Hepatocyte (in vitro differentiated cells): ENCODE data around the gene WASF3. TPM values are rescaled to one million over a fixed set of nuclear protein-coding genes. Genes with fewer than 3 reads are reported as not detected.

ENCODE experiments used
- DNase-seq: peaks from one replicate; pipeline ENCODE4 v3.0.0-alpha.2; 2016; ENCODE audit warnings: low spot score
- H2AFZ ChIP-seq: fragments of 200-600 bp; sonication (generic); 2 replicates; pipeline ENCODE4 v1.6.0; 2016; ENCODE audit warnings: antibody characterized with exemption, mild to moderate bottlenecking
- H3K27ac ChIP-seq: fragments of 200-600 bp; sonication (generic); 2 replicates; pipeline ENCODE4 v1.5.1; 2016; ENCODE audit warnings: mild to moderate bottlenecking
- H3K27me3 ChIP-seq: fragments of 200-600 bp; sonication (generic); 2 replicates; pipeline ENCODE4 v1.6.1; 2016
- H3K36me3 ChIP-seq: fragments of 200-600 bp; sonication (generic); replicated peaks from 2 replicates; pipeline ENCODE4 v1.5.1; 2016; ENCODE audit warnings: low read depth; ENCODE audit not compliant: insufficient read depth
- H3K4me1 ChIP-seq: fragments of 200-600 bp; sonication (generic); 2 replicates; pipeline ENCODE4 v1.5.1; 2016; ENCODE audit warnings: mild to moderate bottlenecking, moderate library complexity; ENCODE audit not compliant: insufficient read depth
- H3K4me2 ChIP-seq: fragments of 200-600 bp; sonication (generic); 2 replicates; pipeline ENCODE4 v1.6.0; 2016
- H3K4me3 ChIP-seq: fragments of 200-600 bp; sonication (generic); 2 replicates; pipeline ENCODE4 v1.5.1; 2016; ENCODE audit warnings: mild to moderate bottlenecking
- H3K79me2 ChIP-seq: fragments of 200-600 bp; sonication (generic); 2 replicates; pipeline ENCODE4 v1.6.0; 2017; ENCODE audit warnings: mild to moderate bottlenecking
- H3K9me2 ChIP-seq: fragments of 200-600 bp; sonication (generic); replicated peaks from 2 replicates; pipeline ENCODE4 v1.6.0; 2017; ENCODE audit warnings: mild to moderate bottlenecking; ENCODE audit not compliant: insufficient read depth
- H3K9me3 ChIP-seq: fragments of 200-600 bp; sonication (generic); 2 replicates; pipeline ENCODE4 v1.5.1; 2016; ENCODE audit warnings: low read depth, mild to moderate bottlenecking
- H4K20me1 ChIP-seq: fragments of 200-600 bp; sonication (generic); 2 replicates; pipeline ENCODE4 v1.6.0; 2016; ENCODE audit warnings: mild to moderate bottlenecking; ENCODE audit not compliant: insufficient read depth, poor library complexity, severe bottlenecking
- CTCF ChIP-seq: fragments of 200-600 bp; sonication (generic); IDR thresholded peaks from 2 replicates; pipeline ENCODE4 v1.5.1; 2016; ENCODE audit warnings: antibody characterized with exemption, mild to moderate bottlenecking; ENCODE audit not compliant: poor library complexity
- EZH2 ChIP-seq: fragments of 200-600 bp; sonication (generic); IDR thresholded peaks from 2 replicates; pipeline ENCODE4 v1.6.1; 2016; ENCODE audit warnings: antibody characterized with exemption, mild to moderate bottlenecking, borderline replicate concordance
- EZH2phosphoT487 ChIP-seq: fragments of 200-600 bp; sonication (generic); IDR thresholded peaks from one replicate; pipeline ENCODE4 v1.6.1; 2018; ENCODE audit warnings: antibody characterized with exemption, mild to moderate bottlenecking, low read depth, moderate library complexity; ENCODE audit not compliant: unreplicated experiment, severe bottlenecking
- WGBS: methylation state at CpG from one replicate; pipeline ENCODE4 v1.1.6; 2016; ENCODE audit warnings: low lambda C conversion rate; ENCODE audit errors: missing lambda C conversion rate; 5-methylcytosine and 5-hydroxymethylcytosine counted together
- polyA plus RNA-seq: library from polyadenylated mRNA; unstranded; fragments of >200 nt; fragmentation: Nextera tagmentation; extraction: Ambion mirVana; gene quantifications from 2 replicates; pipeline ENCODE4 v1.2.1, GENCODE V29; 2016
- total RNA-seq: library from RNA; depleted of rRNA; stranded (reverse); fragments of >200 nt; gene quantifications from 2 replicates; pipeline ENCODE4 v1.2.3, GENCODE V29; 2014

WASF3 gene
- total and polyA plus RNA-seq, 2 experiments from 2014 or later = 10.4 to 17.8 TPM

- 78% methylated on average over 4 of the region's 4 CpGs for WGBS
- no peaks in the 10 kb centered on the region for H3K9me3 ChIP-seq
- no peaks in the 10 kb centered on the region for H3K36me3 ChIP-seq
- TF ChIP-seq CTCF = no peak
- no peak for TF ChIP-seq EZH2phosphoT487
- no peak for TF ChIP-seq EZH2
- no peaks in the 10 kb centered on the region for H3K27me3 ChIP-seq
- no peak overlapping the region for H3K4me2 ChIP-seq
- H4K20me1 ChIP-seq = no peaks in the 10 kb centered on the region
- no peaks in the 10 kb centered on the region for H3K79me2 ChIP-seq
- H3K9me2 ChIP-seq = no peaks in the 10 kb centered on the region
- no peak overlapping the region for H3K27ac ChIP-seq
- H3K4me3 ChIP-seq = no peak overlapping the region
- DNase-seq = no peak
- H2AFZ ChIP-seq = no peak overlapping the region
- H3K4me1 ChIP-seq = no peaks in the 10 kb centered on the region
These were observed 153.7 kb downstream of the WASF3 start for GRCh38 chr13:26711211-26711610.

- Histone ChIP-seq H3K36me3 (no peaks in the 10 kb centered on the region), H3K4me2 (no peak overlapping the region), H3K4me3 (no peak overlapping the region), H3K4me1 (no peaks in the 10 kb centered on the region), H3K9me2 (no peaks in the 10 kb centered on the region), H3K27ac (no peak overlapping the region), H3K79me2 (no peaks in the 10 kb centered on the region), H2AFZ (no peak overlapping the region), H4K20me1 (no peaks in the 10 kb centered on the region), H3K9me3 (no peaks in the 10 kb centered on the region), H3K27me3 (no peaks in the 10 kb centered on the region)
- no peak for DNase-seq
- TF ChIP-seq EZH2phosphoT487 (no peak), CTCF (no peak), EZH2 (no peak)
- WGBS = 90% methylated on average over 1 of the region's 1 CpG
These were observed 155.9 kb downstream of the WASF3 start for GRCh38 chr13:26713341-26713740.

- Histone ChIP-seq H3K9me3 (no peaks in the 10 kb centered on the region), H2AFZ (no peak overlapping the region), H3K4me1 (no peaks in the 10 kb centered on the region), H3K4me2 (no peak overlapping the region), H3K27me3 (no peaks in the 10 kb centered on the region), H3K9me2 (no peaks in the 10 kb centered on the region), H3K79me2 (no peaks in the 10 kb centered on the region), H3K36me3 (no peaks in the 10 kb centered on the region), H4K20me1 (no peaks in the 10 kb centered on the region), H3K27ac (no peak overlapping the region), H3K4me3 (no peak overlapping the region)
- TF ChIP-seq CTCF (no peak), EZH2 (no peak), EZH2phosphoT487 (no peak)
- no peak for DNase-seq
- WGBS = 88% methylated on average over 3 of the region's 3 CpGs
These were observed 159.5 kb downstream of the WASF3 start for GRCh38 chr13:26716984-26717383.

- TF ChIP-seq CTCF = no peak
- no peak for TF ChIP-seq EZH2
- TF ChIP-seq EZH2phosphoT487 = no peak
These were observed 160.7 kb downstream of the WASF3 start for GRCh38 chr13:26718146-26718545.

More at GRCh38 chr13:26718146-26718545, 160.7 kb downstream of the WASF3 start:
- Histone ChIP-seq H4K20me1 (no peaks in the 10 kb centered on the region), H2AFZ (no peak overlapping the region), H3K4me3 (no peak overlapping the region), H3K9me3 (no peaks in the 10 kb centered on the region), H3K79me2 (no peaks in the 10 kb centered on the region), H3K27ac (no peak overlapping the region), H3K4me2 (no peak overlapping the region), H3K27me3 (no peaks in the 10 kb centered on the region), H3K4me1 (no peaks in the 10 kb centered on the region), H3K36me3 (no peaks in the 10 kb centered on the region), H3K9me2 (no peaks in the 10 kb centered on the region)
- DNase-seq = no peak
- 83% methylated on average over 8 of the region's 8 CpGs for WGBS
